Activated effector memory CD4-positive, alpha-beta T cell treated with Interleukin-2 at 50 U/mL for 16 hours (primary cell): ENCODE results near the gene HOXD10.

Source experiments
- DNase-seq: peaks from one replicate; pipeline ENCODE4 v3.0.0-alpha.2; 2020

HOXD10 gene

DNA sequence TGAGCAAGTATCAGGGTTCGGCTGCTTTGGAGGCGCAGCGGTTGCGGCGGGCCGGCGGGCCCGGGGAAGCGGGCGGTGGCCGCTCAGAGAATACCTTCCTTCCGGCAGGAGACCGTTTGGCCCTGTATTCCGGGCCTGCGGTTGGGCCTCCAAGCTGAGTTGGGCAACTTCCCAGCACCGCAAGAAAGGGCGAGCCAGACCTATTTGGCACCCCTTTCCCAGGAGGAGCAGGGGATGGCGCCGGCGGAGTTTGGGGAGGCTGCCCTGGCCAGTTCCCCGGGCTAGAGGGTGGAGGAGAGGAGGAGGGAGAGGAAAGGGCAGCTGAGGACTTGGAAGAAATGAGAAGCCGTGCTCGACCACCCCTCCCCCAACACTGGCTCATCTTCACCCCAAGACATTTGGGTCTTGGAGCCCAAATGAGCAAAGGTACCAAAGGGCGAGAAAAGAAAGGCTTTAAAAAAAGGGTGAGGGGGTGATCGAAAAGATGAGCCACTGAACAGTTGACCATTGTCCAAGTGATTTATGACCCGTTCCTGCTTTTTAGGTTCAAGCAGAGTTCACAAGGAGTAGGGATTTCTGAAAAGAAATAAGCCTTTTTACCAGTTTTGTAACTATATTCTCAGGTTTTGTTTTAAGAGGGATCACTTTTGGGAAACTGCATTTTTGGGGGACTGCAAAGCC, 48.9 kb downstream of the HOXD10 start:
- no peak for DNase-seq

DNA sequence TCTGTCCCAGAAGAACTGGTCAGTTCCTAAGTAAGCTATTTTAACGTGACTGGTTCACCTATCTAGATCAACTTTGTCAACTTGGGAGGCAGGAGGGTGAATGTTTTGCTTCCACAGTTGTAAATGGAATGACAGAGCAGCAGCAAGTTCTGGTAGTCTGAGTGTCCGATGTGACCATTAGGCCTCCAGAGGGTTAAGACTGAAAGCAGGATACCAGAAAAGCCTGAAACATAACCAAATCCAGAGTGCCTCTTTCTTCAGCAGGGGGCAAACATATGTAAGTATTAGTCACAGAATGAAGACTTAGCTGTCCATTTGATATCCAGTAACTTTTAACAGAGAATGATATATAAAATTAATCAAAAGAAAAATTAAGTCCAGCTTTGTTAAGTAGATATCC, 49.7 kb downstream of the HOXD10 start:
- DNase-seq = no peak

DNA sequence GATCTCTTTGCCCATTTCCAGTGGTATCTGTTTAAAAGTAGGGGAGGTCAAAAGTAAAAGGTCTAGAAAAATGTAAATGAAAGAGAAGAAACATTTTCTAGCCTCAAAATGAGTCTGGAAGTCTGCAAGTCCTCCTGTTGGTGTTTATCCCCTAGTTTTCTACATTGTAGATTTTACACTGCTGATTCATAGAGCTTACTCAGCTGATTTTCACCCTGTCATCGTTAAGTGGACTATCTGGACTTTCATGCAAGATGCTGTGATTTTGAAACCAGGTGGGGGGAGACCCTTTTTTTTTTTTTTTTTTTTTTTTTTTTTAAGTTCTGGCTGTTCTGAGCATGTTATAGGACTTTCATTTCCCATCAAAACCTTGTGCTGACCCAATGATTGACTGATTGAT, 50.8 kb downstream of the HOXD10 start:
- DNase-seq = no peak

DNA sequence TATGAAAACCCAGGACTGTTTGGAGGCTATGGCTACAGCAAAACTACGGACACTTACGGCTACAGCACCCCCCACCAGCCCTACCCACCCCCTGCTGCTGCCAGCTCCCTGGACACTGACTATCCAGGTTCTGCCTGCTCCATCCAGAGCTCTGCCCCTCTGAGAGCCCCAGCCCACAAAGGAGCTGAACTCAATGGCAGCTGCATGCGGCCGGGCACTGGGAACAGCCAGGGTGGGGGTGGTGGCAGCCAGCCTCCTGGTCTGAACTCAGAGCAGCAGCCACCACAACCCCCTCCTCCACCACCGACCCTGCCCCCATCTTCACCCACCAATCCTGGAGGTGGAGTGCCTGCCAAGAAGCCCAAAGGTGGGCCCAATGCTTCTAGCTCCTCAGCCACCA, 52.6 kb downstream of the HOXD10 start:
- no peak for DNase-seq
